HG02943 (cell line): ENCODE measurements around the gene EPS15.

ENCODE experiments used
- ATAC-seq: cut with Tn5 transposase; IDR thresholded peaks from one replicate; pipeline ENCODE4 v1.9.1; 2021; ENCODE audit warnings: mild to moderate bottlenecking, low read depth, moderate library complexity; ENCODE audit not compliant: unreplicated experiment

EPS15 gene

DNA sequence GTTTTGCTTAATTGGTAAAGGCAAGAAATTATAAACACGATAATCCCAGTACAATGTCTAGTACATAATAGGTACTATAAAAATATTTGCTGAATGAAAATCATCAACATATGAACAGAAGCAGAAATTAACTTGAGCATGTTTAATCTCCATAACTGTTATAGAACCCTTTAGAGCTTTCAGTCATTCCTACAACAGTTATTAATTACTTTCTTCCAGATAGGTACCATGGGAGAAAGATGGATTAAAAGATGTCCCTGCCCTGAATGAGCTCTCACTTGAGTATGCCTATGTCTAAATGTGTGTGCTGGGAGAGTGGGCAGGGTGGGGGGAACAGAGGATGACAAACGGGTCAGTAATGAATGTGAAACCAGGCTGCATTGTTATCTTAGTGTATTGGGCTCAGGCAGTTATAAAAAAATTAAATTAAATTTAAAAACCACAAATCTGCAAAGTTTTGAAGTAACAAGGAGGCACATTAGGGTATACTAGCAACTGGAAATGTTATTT is 2.4 kb downstream of the EPS15 start:
- no peak for ATAC-seq

GRCh38 chr1:51515982-51516648 is 3.0 kb downstream of the EPS15 start:
- no peak for ATAC-seq

- ATAC-seq, result no peak
Observed at GRCh38 chr1:51515312-51515960, 3.6 kb downstream of the EPS15 start.

DNA sequence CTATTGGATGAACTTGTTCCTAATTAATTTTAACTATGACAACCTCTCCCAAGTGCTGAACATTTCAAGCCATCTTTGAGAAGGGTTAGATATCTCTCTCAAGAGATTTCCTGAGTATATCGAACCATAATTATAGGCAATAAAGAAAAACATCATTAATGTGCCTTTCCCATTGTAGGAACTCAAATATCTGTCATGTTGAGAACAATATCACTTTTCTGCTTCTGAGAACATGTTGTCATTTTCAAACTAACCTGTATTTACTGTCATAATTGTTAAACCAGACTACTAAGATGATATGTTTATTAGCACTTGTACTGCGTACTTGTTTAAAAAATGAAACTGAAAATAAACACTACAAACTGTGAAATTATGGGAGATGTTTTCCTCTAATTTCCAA is 4.3 kb downstream of the EPS15 start:
- ATAC-seq, result no peak

- no peak for ATAC-seq
Observed at GRCh38 chr1:51512606-51513005, 6.5 kb downstream of the EPS15 start.

DNA sequence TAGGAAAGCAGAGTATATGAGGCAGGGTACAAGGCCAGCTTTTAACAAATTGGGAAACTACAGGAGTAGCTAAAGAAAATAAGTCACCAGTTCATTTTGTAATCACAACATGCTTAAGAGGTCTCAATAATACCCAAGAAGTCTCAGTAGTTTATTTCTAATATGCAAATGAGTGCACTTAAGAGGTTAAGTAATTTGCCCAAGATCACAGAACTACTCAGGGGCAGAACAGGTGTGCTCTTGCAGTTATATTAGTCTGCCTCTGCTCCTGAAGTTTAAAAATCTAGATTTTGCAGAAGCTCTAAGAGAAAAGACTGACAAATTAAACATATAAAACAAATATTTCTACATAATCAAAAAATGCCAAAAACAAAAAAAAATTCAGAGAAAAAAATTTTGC is 6.9 kb downstream of the EPS15 start:
- no peak for ATAC-seq

- no peak for ATAC-seq
Observed at GRCh38 chr1:51509773-51510172, 9.3 kb downstream of the EPS15 start.

GRCh38 chr1:51506537-51506936 is 12.5 kb downstream of the EPS15 start:
- no peak for ATAC-seq

- ATAC-seq, result no peak
Observed at GRCh38 chr1:51504806-51505525, 14.1 kb downstream of the EPS15 start.

GRCh38 chr1:51501218-51501630 is 17.8 kb downstream of the EPS15 start:
- peak; percentile 54 for ATAC-seq

GRCh38 chr1:51499694-51500093 is 19.4 kb downstream of the EPS15 start:
- ATAC-seq, result no peak

DNA sequence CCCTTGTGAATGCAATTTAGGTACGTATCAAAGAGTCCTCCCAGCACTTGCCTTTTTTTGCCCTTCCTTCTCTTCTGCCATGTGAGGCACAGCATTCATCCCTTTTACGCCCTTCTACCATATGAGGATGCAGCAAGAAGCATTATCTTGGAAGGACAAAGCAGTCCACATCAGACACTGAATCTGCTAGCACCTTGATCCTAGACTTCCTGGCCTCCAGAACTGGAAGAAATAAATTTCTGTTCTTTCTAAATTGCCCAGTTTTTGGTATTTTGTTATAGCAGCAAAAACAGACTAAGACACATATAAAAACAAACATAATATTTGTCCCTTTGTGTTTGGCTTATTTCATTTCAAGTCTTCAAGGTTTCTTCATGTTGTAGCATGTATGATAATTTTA is 20.1 kb downstream of the EPS15 start:
- no peak for ATAC-seq

DNA sequence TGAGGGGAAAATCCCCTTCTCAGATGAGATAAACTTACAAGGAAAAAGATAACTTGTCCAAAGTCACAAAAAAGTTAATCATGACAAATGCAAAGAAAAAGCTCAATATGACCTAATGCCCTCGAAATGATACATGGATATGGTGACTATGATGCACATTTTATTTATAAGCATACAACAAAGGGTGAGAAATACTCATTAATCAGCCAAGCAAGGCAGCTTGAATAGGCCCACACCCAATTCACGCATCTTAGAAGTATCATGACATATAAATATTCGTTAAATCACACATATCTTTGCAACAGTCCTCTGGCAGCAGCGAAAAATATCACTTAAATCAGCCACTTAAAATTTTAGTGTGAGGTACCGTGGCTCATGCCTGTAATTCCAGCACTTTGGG is 21.7 kb downstream of the EPS15 start:
- ATAC-seq, result no peak

DNA sequence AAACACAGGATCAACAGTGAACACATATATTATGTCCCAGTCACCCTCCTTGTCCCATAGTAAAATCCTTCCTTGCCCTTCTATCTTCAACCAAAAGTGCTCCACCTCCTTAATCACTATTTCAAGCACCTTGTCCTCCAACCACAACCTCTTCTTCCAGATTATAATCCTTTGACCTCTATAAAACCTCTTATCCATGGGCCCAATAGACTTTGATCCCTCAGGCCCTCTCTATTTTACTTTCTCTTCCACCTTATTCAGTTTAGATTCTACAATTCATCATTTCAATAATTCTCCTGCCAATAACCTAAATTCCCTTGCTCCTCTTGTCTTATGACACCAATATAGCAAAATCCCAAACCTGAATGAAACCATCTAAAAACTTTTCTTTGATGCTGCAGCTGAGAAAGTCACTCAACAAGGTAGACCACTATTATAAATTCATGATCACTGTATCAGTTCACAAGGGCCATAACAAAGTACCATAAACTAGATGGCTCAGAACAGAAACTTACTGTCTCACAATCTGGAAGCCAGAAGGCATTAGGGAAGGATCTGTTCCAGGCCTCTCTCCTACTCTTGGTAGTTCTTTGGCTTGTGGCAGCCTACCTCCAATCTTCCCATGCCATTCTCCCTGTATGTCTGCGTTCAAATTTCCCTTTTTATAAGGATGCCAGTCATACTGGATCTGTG is 24.8 kb downstream of the EPS15 start:
- ATAC-seq, result no peak

GRCh38 chr1:51491166-51491981 is 27.7 kb downstream of the EPS15 start:
- ATAC-seq, result no peak

DNA sequence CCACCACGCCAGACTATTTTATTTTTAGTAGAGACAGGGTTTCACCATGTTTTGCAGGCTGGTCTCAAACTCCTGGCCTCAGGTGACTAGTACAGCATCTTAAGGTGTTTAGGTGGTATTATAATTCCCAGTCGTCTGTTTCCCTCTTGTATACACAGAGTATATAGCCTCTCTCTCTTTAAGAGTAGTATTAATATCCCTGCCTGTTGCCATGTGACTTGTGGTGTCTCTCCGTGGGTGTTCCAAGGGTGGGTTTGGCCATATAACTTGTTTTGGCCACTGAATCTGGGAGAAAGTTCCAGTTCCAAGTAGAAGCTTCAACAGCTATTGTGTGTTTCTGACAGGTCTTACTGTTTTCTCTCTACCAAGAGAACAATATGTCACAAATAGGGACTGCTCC is 29.6 kb downstream of the EPS15 start:
- ATAC-seq, result no peak

DNA sequence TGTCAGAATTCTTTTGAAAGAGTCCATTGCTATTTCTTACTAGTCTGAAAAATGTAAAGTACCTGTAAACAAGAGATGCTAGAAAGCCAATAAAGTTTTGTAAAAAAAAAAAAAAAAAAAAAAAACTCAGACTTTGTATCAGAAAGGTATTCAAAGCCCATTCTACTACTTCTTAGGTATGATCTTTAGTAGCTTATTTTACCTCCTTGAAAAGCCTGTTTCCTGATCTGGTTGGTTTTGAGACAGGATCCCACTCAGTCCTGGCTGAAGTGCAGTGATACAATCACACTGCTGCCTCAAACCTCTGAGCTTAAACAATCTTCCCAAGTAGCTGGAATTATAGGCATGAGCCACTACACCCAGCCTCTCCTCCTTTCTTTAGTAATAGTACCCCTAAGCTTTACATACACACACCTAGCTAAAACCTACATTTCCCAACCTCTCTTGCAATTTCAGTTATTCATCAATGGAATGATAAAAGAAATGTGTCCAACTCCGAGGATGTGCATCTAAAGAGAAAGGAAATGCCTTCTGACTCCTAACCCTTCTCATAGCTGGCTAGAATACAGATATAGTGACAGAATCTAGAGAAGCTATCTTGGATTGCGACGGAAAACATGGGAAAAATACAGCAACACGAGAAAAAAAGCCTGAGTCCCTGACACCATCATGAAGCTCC is 30.6 kb downstream of the EPS15 start:
- ATAC-seq, result no peak

GRCh38 chr1:51487628-51488027 is 31.4 kb downstream of the EPS15 start:
- ATAC-seq, result no peak

GRCh38 chr1:51484591-51484990 is 34.5 kb downstream of the EPS15 start:
- ATAC-seq, result no peak

DNA sequence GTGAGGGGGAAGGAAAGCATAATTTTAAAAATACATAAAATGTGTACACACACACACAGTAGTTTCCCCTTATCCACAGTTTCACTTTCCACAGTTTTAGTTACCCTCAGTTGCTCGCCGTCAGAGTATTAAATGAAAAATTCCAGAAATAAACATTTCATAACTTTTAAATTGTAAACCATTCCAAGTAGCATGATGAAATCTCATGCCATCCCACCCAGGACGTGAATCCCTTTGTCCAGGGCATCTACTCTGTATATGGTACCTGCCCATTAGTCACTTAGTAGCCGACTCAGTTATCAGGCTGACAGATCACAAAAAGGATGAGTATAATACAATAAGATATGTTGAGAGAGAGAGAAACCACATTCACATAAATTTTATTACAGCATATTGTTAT is 36.2 kb downstream of the EPS15 start:
- ATAC-seq, result no peak
